Measurements from ENCODE around the gene BATF. TPM values are rescaled to one million over a fixed set of nuclear protein-coding genes. Genes with fewer than 3 reads are reported as not detected.

The BATF gene
- polyA plus RNA-seq, 1 donor from 2014 or later, result not detected

GRCh38 chr14:75514673-75515628 lies 7.3 kb upstream of the BATF start:
- Histone ChIP-seq H2AFZ (ENCODE audit: low read depth, low read length) (no peak overlapping the region), H3K27me3 (ENCODE audit: insufficient read depth, low read depth, low read length) (no peaks in the 10 kb centered on the region), H3K4me2 (ENCODE audit: low read length) (no peak overlapping the region), H3K9me2 (ENCODE audit: insufficient read depth, low read length) (no peaks in the 10 kb centered on the region), H3K27ac (ENCODE audit: low read length) (no peak overlapping the region), H3F3A (ENCODE audit: insufficient read depth, low read length, poor library complexity, severe bottlenecking) (no peaks in the 10 kb centered on the region), H3K9me3 (ENCODE audit: low read length) (no peaks in the 10 kb centered on the region), H3K36me3 (ENCODE audit: insufficient read depth, low read length) (no peaks in the 10 kb centered on the region), H4K20me1 (ENCODE audit: insufficient read depth) (no peaks in the 10 kb centered on the region), H3K9ac (ENCODE audit: low read length) (no peak overlapping the region), H3K79me2 (replicated peaks; ENCODE audit: insufficient read depth, low read length) (no peaks in the 10 kb centered on the region), H3K4me3 (ENCODE audit: low read length) (no peak overlapping the region)
- TF ChIP-seq, protein P1, sequence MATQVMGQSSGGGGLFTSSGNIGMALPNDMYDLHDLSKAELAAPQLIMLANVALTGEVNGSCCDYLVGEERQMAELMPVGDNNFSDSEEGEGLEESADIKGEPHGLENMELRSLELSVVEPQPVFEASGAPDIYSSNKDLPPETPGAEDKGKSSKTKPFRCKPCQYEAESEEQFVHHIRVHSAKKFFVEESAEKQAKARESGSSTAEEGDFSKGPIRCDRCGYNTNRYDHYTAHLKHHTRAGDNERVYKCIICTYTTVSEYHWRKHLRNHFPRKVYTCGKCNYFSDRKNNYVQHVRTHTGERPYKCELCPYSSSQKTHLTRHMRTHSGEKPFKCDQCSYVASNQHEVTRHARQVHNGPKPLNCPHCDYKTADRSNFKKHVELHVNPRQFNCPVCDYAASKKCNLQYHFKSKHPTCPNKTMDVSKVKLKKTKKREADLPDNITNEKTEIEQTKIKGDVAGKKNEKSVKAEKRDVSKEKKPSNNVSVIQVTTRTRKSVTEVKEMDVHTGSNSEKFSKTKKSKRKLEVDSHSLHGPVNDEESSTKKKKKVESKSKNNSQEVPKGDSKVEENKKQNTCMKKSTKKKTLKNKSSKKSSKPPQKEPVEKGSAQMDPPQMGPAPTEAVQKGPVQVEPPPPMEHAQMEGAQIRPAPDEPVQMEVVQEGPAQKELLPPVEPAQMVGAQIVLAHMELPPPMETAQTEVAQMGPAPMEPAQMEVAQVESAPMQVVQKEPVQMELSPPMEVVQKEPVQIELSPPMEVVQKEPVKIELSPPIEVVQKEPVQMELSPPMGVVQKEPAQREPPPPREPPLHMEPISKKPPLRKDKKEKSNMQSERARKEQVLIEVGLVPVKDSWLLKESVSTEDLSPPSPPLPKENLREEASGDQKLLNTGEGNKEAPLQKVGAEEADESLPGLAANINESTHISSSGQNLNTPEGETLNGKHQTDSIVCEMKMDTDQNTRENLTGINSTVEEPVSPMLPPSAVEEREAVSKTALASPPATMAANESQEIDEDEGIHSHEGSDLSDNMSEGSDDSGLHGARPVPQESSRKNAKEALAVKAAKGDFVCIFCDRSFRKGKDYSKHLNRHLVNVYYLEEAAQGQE (IDR thresholded peaks at IDR 0.05; ENCODE audit: borderline replicate concordance), result no peak

DNA sequence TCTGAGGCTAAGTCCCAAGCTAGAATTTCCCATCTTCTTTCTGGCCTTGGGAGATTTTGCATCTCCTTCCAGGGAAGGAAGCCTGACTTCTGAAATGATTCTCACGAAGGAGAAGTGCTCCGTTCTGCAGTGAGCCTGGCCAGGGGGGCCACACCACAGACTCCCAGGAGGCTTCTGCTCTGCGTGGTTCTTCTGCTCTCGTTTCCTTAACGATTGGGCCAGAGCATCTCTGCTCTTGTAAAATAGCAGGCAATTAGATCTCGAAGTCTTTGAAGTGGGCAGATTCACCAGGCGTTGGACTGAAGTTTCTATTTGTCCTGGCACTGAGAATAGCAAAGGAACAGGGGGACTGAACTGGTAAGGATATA lies 6.7 kb upstream of the BATF start:
- H3K4me2 ChIP-seq (ENCODE audit: low read length), result no peak overlapping the region
- H2AFZ ChIP-seq (ENCODE audit: low read depth, low read length), result no peak overlapping the region
- H3K27ac ChIP-seq (ENCODE audit: low read length), result no peak overlapping the region
- no peaks in the 10 kb centered on the region for H3F3A ChIP-seq (ENCODE audit: insufficient read depth, low read length, poor library complexity, severe bottlenecking)
- H3K36me3 ChIP-seq (ENCODE audit: insufficient read depth, low read length), result no peaks in the 10 kb centered on the region
- H3K27me3 ChIP-seq (ENCODE audit: insufficient read depth, low read depth, low read length), result no peaks in the 10 kb centered on the region
- H3K4me3 ChIP-seq (ENCODE audit: low read length), result no peak overlapping the region
- H4K20me1 ChIP-seq (ENCODE audit: insufficient read depth), result no peaks in the 10 kb centered on the region
- H3K9me2 ChIP-seq (ENCODE audit: insufficient read depth, low read length), result no peaks in the 10 kb centered on the region
- no peaks in the 10 kb centered on the region for H3K9me3 ChIP-seq (ENCODE audit: low read length)
- TF ChIP-seq TAF1 (IDR thresholded peaks at IDR 0.05; ENCODE audit: low read depth), result no peak
- TF ChIP-seq EZH2 (IDR thresholded peaks at IDR 0.05; ENCODE audit: borderline replicate concordance, insufficient read depth, low read length, poor library complexity, severe bottlenecking), result no peak
- TF ChIP-seq, protein P2, sequence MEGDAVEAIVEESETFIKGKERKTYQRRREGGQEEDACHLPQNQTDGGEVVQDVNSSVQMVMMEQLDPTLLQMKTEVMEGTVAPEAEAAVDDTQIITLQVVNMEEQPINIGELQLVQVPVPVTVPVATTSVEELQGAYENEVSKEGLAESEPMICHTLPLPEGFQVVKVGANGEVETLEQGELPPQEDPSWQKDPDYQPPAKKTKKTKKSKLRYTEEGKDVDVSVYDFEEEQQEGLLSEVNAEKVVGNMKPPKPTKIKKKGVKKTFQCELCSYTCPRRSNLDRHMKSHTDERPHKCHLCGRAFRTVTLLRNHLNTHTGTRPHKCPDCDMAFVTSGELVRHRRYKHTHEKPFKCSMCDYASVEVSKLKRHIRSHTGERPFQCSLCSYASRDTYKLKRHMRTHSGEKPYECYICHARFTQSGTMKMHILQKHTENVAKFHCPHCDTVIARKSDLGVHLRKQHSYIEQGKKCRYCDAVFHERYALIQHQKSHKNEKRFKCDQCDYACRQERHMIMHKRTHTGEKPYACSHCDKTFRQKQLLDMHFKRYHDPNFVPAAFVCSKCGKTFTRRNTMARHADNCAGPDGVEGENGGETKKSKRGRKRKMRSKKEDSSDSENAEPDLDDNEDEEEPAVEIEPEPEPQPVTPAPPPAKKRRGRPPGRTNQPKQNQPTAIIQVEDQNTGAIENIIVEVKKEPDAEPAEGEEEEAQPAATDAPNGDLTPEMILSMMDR (IDR thresholded peaks at IDR 0.05; ENCODE audit: poor library complexity, severe bottlenecking), result no peak
- no peak for TF ChIP-seq MXI1 (conservative IDR thresholded peaks at IDR 0.05; ENCODE audit: poor library complexity, severe bottlenecking)
- no peak for TF ChIP-seq EP300 (conservative IDR thresholded peaks at IDR 0.05; ENCODE audit: poor library complexity, severe bottlenecking)
- TF ChIP-seq POLR2AphosphoS5 (IDR thresholded peaks at IDR 0.05), result no peak
- TF ChIP-seq RAD21 (conservative IDR thresholded peaks at IDR 0.05), result no peak
- TF ChIP-seq, protein P1 (IDR thresholded peaks at IDR 0.05; ENCODE audit: borderline replicate concordance), result no peak
- H3K9ac ChIP-seq (ENCODE audit: low read length), result no peak overlapping the region
- H3K79me2 ChIP-seq (replicated peaks; ENCODE audit: insufficient read depth, low read length), result no peaks in the 10 kb centered on the region
